Small intestine (tissue), 7 donors: ENCODE results near the gene ARHGEF10L. TPM values are rescaled to one million over a fixed set of nuclear protein-coding genes. Genes with fewer than 3 reads are reported as not detected.
A peak's percentile ranks its signal among the peaks of the same experiment; 100 is the strongest.

Experiments used
- DNase-seq, 2 donors: peaks; one replicate each; pipeline versions ENCODE4 v3.0.0 to v3.0.0-alpha.2; 2013
- FAIRE-seq: peaks from 2 replicates; lab custom pipeline; 2012; peaks lifted over from hg19 to GRCh38; lab: Jason Lieb, UNC
- H3K27ac ChIP-seq, 3 donors: one replicate each; pipeline ENCODE4 v1.5.1; 2013; ENCODE audit warnings: low read length in 2 of 3, mild to moderate bottlenecking in 2 of 3, control low read depth in 1 of 3, inconsistent platforms in 1 of 3, low read depth in 1 of 3, moderate library complexity in 1 of 3
- H3K27me3 ChIP-seq, 3 donors: one replicate each; pipeline ENCODE4 v1.6.1; 2013; ENCODE audit warnings: low read length in 3 of 3, inconsistent platforms in 1 of 3; ENCODE audit not compliant: control insufficient read depth in 3 of 3, insufficient read depth in 3 of 3
- H3K36me3 ChIP-seq, 3 donors: one replicate each; pipeline ENCODE4 v1.6.1; 2013; ENCODE audit warnings: low read length in 3 of 3, inconsistent platforms in 1 of 3, low read depth in 1 of 3, mild to moderate bottlenecking in 1 of 3, moderate library complexity in 1 of 3; ENCODE audit not compliant: control insufficient read depth in 3 of 3, insufficient read depth in 2 of 3
- H3K4me1 ChIP-seq, 3 donors: one replicate each; pipeline ENCODE4 v1.6.1; 2013; ENCODE audit warnings: low read length in 2 of 3, inconsistent platforms in 1 of 3, low read depth in 1 of 3, mild to moderate bottlenecking in 1 of 3, moderate library complexity in 1 of 3; ENCODE audit not compliant: control insufficient read depth in 3 of 3, insufficient read depth in 2 of 3
- H3K4me3 ChIP-seq, 3 donors: one replicate each; pipeline ENCODE4 v1.5.1; 2013; ENCODE audit warnings: low read length in 3 of 3, control low read depth in 1 of 3, inconsistent platforms in 1 of 3, low read depth in 1 of 3, mild to moderate bottlenecking in 1 of 3, moderate library complexity in 1 of 3
- H3K9me3 ChIP-seq, 2 donors: one replicate each; pipeline ENCODE4 v1.6.1; 2013; ENCODE audit warnings: low read depth in 1 of 2, low read length in 1 of 2; ENCODE audit not compliant: control insufficient read depth in 2 of 2, insufficient read depth in 1 of 2
- WGBS, 3 donors: extraction: QIAGEN DNeasy Blood & Tissue Kit; methylation state at CpG; one replicate each; pipeline ENCODE4 v1.1.7; 2013; 5-methylcytosine and 5-hydroxymethylcytosine counted together
- polyA plus RNA-seq, 4 donors: library from polyadenylated mRNA; stranded (reverse) in 3 of 4; unstranded in 1 of 4; fragments of 200-250 nt in 3 of 4; fragments of 120-200 nt in 1 of 4; gene quantifications; one replicate each; pipeline versions ENCODE4 v1.2.1 to v1.2.3, GENCODE V29; 2013
- donor health status: healthy with polysubstance abuse.
- donor health status: control.
- donor health status: control.
- donor health status: Bipolar disorder and iron deficiency.
- donor health status: healthy.

ARHGEF10L gene
- polyA plus RNA-seq, 4 donors: 5.6 to 120 (median 35.0) TPM

GRCh38 chr1:17516303-17517214 lies 22.9 kb upstream of the ARHGEF10L start:
- FAIRE-seq: no peak
- no peaks in the 10 kb centered on the region for H3K27me3 ChIP-seq
- no peaks in the 10 kb centered on the region for H3K9me3 ChIP-seq
- WGBS, 3 donors: 7 to 25% (median 12%) methylated on average over 13 of the region's 13 CpGs
- H3K4me1 ChIP-seq: peaks cover 2 to 24% (median 4%) of the 10 kb centered on the region in 3 donors
- peak; percentile 90 to 94 for DNase-seq
- peak overlapping the region in 2 of 3 donors; percentile 63 to 75 for H3K27ac ChIP-seq
- H3K4me3 ChIP-seq: no peak overlapping the region
- H3K36me3 ChIP-seq: no peaks in the 10 kb centered on the region

- 21 to 46% (median 31%) methylated on average over 12 of the region's 12 CpGs for WGBS, 3 donors
- DNase-seq (peak in 1 of 2 donors; percentile 83), FAIRE-seq (no peak)
- no peaks in the 10 kb centered on the region for H3K27me3 ChIP-seq
- no peaks in the 10 kb centered on the region for H3K9me3 ChIP-seq
- H3K4me3 ChIP-seq: no peak overlapping the region
- H3K36me3 ChIP-seq: no peaks in the 10 kb centered on the region
- peaks cover 2 to 18% (median 4%) of the 10 kb centered on the region in 3 donors for H3K4me1 ChIP-seq
- peak overlapping the region in 1 of 3 donors; percentile 47 for H3K27ac ChIP-seq
Measured at GRCh38 chr1:17520041-17520440, 19.5 kb upstream of the ARHGEF10L start.

- H3K9me3 ChIP-seq: no peaks in the 10 kb centered on the region
- no peaks in the 10 kb centered on the region for H3K27me3 ChIP-seq
- peak overlapping the region in 1 of 3 donors; percentile 47 for H3K27ac ChIP-seq
- H3K36me3 ChIP-seq: no peaks in the 10 kb centered on the region
- 50 to 62% (median 59%) methylated on average over 13 of the region's 13 CpGs for WGBS, 3 donors
- DNase-seq (no peak), FAIRE-seq (no peak)
- H3K4me1 ChIP-seq: peaks cover 2 to 17% (median 4%) of the 10 kb centered on the region in 3 donors
- H3K4me3 ChIP-seq: no peak overlapping the region
Measured at GRCh38 chr1:17520473-17521319, 18.8 kb upstream of the ARHGEF10L start.

GRCh38 chr1:17521946-17522612 lies 17.4 kb upstream of the ARHGEF10L start:
- FAIRE-seq (no peak), DNase-seq (no peak)
- Histone ChIP-seq H3K4me3 (no peak overlapping the region), H3K27ac (no peak overlapping the region), H3K36me3 (no peaks in the 10 kb centered on the region), H3K9me3 (no peaks in the 10 kb centered on the region), H3K27me3 (no peaks in the 10 kb centered on the region), H3K4me1 (peaks cover 0 to 4% (median 0%) of the 10 kb centered on the region in 3 donors)
- WGBS, 3 donors: 59 to 62% (median 60%) methylated on average over 18 to 19 of the region's 19 CpGs

- 86 to 93% (median 87%) methylated on average over 7 of the region's 7 CpGs for WGBS, 3 donors
- no peaks in the 10 kb centered on the region for H3K4me1 ChIP-seq
- no peak for FAIRE-seq
- DNase-seq: no peak
- no peaks in the 10 kb centered on the region for H3K27me3 ChIP-seq
- no peak overlapping the region for H3K4me3 ChIP-seq
- no peaks in the 10 kb centered on the region for H3K9me3 ChIP-seq
- no peaks in the 10 kb centered on the region for H3K36me3 ChIP-seq
- no peak overlapping the region for H3K27ac ChIP-seq
Measured at GRCh38 chr1:17523321-17524041, 16.0 kb upstream of the ARHGEF10L start.

- FAIRE-seq (no peak), DNase-seq (no peak)
- H3K36me3 ChIP-seq: no peaks in the 10 kb centered on the region
- H3K4me3 ChIP-seq: no peak overlapping the region
- no peaks in the 10 kb centered on the region for H3K4me1 ChIP-seq
- no peaks in the 10 kb centered on the region for H3K9me3 ChIP-seq
- no peak overlapping the region for H3K27ac ChIP-seq
- WGBS, 3 donors: 77 to 92% (median 80%) methylated on average over 2 of the region's 2 CpGs
- no peaks in the 10 kb centered on the region for H3K27me3 ChIP-seq
Measured at GRCh38 chr1:17524645-17525044, 14.9 kb upstream of the ARHGEF10L start.

GRCh38 chr1:17525996-17526686 lies 13.4 kb upstream of the ARHGEF10L start:
- DNase-seq: no peak
- Histone ChIP-seq H3K4me1 (no peaks in the 10 kb centered on the region), H3K27ac (no peak overlapping the region), H3K4me3 (no peak overlapping the region), H3K9me3 (no peaks in the 10 kb centered on the region), H3K36me3 (no peaks in the 10 kb centered on the region), H3K27me3 (no peaks in the 10 kb centered on the region)
- FAIRE-seq: no peak
- WGBS, 3 donors: 75 to 82% (median 82%) methylated on average over 4 of the region's 4 CpGs
